Femur (tissue), 1 donor: Measurements from ENCODE around the gene INPP5F.
"Not testable (repeated sequence)": the region's sequence is repeated elsewhere in the genome, so short reads cannot be mapped to it uniquely, and the experiment has no call there.

Experiments
- DNase-seq: peaks from one replicate; pipeline ENCODE4 v3.0.0-alpha.2; 2017

Gene INPP5F

GRCh38 chr10:119780879-119781480 lies 55.1 kb downstream of the INPP5F start:
- no peak for DNase-seq

DNA sequence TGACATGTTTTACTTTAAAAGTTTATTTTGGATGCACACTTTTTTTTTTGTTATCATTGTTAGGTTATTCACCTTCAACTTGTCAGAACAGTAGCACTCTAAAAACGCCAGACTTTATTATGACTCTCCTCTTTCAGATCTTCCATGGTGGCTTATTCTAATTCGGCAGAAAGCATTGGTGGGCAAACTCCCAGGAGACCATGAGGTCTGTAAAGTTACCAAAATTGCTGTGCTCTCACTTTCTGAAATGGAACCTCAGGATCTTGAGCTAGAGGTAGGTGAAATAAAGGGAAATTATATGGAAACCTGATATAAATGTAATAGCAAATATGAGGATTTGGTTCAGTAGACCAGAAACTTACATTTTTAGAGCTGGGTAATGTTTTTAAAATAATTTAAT lies 55.6 kb downstream of the INPP5F start:
- no peak for DNase-seq

- DNase-seq = no peak
These were observed 57.3 kb downstream of the INPP5F start for GRCh38 chr10:119782981-119783664.

- no peak for DNase-seq
These were observed 57.8 kb downstream of the INPP5F start for GRCh38 chr10:119783665-119784027.

- DNase-seq = no peak
These were observed 58.7 kb downstream of the INPP5F start for GRCh38 chr10:119784340-119785067.

- DNase-seq = peak; percentile 24
These were observed 60.4 kb downstream of the INPP5F start for GRCh38 chr10:119786117-119786769.

- not testable (repeated sequence) for DNase-seq
These were observed 69.3 kb downstream of the INPP5F start for GRCh38 chr10:119795101-119795500.

GRCh38 chr10:119796039-119796438 lies 70.2 kb downstream of the INPP5F start:
- DNase-seq = no peak

GRCh38 chr10:119801176-119801575 lies 75.3 kb downstream of the INPP5F start:
- no peak for DNase-seq

GRCh38 chr10:119801998-119802538 lies 76.2 kb downstream of the INPP5F start:
- no peak for DNase-seq

DNA sequence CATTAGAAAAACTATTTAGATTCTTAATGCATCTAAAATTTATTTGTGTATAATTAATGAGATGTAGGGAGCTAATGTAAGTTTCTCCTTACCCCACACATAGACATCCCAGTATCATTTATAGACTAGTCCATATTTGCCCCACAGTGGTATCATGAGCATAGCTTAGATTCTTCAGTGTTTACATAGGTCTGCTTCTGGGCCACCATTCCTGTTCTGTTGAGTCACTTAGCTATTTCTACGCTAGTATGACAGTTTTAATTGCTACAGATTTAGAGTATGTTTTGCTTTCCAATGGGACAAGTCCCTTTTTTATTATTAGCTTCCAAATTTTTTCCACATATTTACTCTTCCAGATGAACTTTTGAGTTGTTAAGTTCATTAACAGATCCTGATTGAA lies 77.4 kb downstream of the INPP5F start:
- no peak for DNase-seq

GRCh38 chr10:119805702-119806230 lies 79.9 kb downstream of the INPP5F start:
- DNase-seq = no peak

DNA sequence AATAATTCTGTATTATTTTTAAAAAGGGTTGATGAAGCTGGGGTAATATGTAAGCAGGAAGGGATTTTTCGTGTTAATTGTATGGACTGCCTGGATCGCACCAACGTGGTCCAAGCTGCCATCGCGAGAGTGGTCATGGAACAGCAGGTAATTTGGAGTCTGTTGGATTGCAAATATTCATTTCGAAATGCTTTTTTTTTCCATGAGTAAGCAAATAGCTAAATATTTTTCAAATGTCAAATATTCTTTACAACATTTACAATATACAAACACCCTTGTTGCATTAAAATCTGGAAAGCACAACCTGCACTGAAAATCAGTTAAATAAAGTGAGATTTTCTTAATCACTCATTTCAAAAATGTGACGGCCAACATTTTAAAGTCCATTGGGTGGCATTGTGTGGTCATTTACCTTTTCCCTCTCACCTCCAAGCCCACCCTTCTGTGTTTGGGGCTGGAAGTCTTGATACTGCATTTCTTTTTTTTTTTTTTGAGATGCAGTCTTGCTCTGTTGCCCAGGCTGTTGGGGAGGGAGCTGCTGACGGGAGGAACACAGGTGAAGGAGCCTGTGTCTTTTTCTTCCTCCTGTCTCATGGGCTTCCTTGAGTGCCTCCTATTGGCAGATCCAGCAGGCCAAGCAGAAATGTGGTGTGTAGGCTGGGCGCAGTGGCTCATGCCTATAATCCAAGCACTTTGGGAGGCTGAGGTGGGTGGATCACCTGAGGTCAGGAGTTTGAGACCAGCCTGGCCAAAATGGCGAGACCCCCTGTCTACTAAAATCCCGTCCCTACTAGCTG lies 80.7 kb downstream of the INPP5F start:
- DNase-seq = no peak

GRCh38 chr10:119807960-119808697 lies 82.3 kb downstream of the INPP5F start:
- no peak for DNase-seq

- no peak for DNase-seq
These were observed 85.3 kb downstream of the INPP5F start for GRCh38 chr10:119811122-119811521.

DNA sequence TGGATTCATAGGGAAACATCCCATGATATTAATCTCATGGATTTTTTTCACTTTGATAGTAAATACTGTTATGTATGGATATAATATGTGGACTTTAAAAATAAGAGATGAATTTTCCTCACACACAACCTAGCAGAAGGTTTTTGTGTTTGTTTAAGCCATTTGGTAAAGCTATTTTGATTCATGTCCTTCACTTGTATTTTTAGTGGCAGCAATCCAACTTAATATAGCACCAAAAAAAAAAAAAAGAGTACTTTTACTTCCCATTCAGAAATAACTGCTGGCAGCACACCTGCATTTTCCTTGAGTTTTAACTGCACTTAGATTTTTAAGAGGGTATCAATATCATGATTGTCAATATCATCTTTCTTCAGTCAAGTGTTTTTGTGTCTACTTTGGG lies 86.8 kb downstream of the INPP5F start:
- DNase-seq = no peak

GRCh38 chr10:119815671-119816070 lies 89.8 kb downstream of the INPP5F start:
- no peak for DNase-seq

- DNase-seq = peak; percentile 91
These were observed 92.4 kb downstream of the INPP5F start for GRCh38 chr10:119817991-119818888.

GRCh38 chr10:119818889-119819270 lies 93.0 kb downstream of the INPP5F start:
- peak; percentile 41 for DNase-seq

DNA sequence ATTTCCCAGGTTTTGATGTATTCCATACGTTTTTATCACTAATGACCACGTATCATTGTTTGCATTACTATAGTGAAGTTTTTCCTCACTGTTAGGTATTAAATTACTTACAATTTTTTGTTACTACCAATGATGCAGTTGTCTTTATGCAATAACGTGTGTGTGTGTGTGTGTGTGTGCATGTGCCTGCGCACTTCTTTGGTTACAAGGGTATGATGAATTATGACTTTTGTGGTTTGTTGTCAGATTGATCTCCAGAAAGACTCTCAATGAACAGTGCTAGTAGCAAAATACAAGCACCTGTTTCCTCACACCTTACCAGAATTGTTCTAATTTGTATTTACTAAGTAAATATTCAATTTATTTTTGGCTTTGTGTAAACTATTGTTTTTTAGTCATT lies 95.3 kb downstream of the INPP5F start:
- no peak for DNase-seq
